Lower leg skin (tissue), 4 donors: ENCODE results near the gene LRP1. TPM values are rescaled to one million over a fixed set of nuclear protein-coding genes. Genes with fewer than 3 reads are reported as not detected.

Experiments
- DNase-seq, 2 donors: peaks; one replicate each; pipeline ENCODE4 v3.0.0-alpha.2; 2019; ENCODE audit warnings: low spot score in 2 of 2
- H3K4me3 ChIP-seq: fragments of 200-600 bp; sonication (generic); 2 replicates; pipeline ENCODE4 v1.5.1; 2017; ENCODE audit warnings: mild to moderate bottlenecking, low read depth; ENCODE audit not compliant: poor library complexity, severe bottlenecking
- POLR2A ChIP-seq, 2 donors: fragments of 450-650 bp; IDR thresholded peaks; one replicate each; pipeline ENCODE4 v1.6.1; 2016 to 2017; ENCODE audit warnings: antibody characterized with exemption in 2 of 2, mild to moderate bottlenecking in 1 of 2, moderate library complexity in 1 of 2
- WGBS, 2 donors: methylation state at CpG; one replicate each; pipeline ENCODE4 v1.1.5; 2018; 5-methylcytosine and 5-hydroxymethylcytosine counted together
- intact Hi-C: fragments of 100-400 bp; cut with DNase I; formaldehyde crosslinking; loops from one replicate; pipeline ENCODE4 v1.15.0; 2023; ENCODE audit warnings: low total_unique reads
- total RNA-seq, 4 donors: library from RNA; depleted of rRNA; stranded (reverse); fragments of >200 nt; gene quantifications; one replicate each; pipeline ENCODE4 v1.1.0, GENCODE V29; 2016
- TF ChIP-seq, protein P1 (sequence below), 3 donors: fragments of 450-650 bp; IDR thresholded peaks; one replicate each; pipeline ENCODE4 v1.5.1; 2016; ENCODE audit warnings: antibody characterized with exemption in 3 of 3, mild to moderate bottlenecking in 3 of 3, moderate library complexity in 2 of 3

Gene LRP1
- total RNA-seq, 4 donors from 2014 or later: 93.4 to 156 (median 101) TPM

DNA sequence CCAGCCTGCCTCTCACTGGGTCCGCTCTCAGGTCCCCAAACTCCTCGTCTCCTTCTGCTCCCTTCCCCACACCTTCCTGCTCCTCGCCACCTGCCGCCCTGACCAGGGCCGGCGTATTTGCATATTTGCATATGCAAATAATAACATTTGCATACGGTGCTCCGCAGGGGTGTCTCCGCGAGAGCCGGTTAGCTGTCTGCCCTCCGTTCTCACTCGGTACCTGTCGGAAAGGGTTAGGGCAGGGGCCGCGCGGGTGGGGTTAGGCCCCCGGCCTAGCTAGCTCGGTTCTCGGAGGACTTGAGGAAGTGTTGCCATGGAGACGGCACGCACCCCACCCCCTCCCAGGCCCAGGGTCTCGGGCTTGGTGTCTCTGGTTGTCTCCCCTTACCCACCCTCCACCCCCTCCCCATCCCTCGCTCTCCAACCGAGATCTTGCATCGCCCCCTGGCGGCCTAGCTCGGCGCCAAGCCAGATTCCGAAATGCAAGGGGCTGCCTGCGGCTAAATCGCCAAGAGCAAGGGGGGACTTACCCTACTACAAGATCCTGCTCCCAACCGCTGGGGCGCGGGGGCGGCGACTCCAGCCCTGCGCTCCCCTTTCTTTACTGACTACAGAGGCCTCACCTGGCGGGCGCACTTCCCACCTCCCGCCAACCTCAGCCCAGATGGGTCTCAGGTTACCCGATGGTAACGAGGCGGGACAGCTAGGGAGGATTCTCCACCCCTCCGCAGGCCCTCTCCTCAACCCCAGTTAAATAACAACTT lies 114.6 kb downstream of the LRP1 start:
- WGBS, 2 donors: 2% methylated on average over 42 to 45 of the region's 45 CpGs
- intact Hi-C loops: no loop called here

DNA sequence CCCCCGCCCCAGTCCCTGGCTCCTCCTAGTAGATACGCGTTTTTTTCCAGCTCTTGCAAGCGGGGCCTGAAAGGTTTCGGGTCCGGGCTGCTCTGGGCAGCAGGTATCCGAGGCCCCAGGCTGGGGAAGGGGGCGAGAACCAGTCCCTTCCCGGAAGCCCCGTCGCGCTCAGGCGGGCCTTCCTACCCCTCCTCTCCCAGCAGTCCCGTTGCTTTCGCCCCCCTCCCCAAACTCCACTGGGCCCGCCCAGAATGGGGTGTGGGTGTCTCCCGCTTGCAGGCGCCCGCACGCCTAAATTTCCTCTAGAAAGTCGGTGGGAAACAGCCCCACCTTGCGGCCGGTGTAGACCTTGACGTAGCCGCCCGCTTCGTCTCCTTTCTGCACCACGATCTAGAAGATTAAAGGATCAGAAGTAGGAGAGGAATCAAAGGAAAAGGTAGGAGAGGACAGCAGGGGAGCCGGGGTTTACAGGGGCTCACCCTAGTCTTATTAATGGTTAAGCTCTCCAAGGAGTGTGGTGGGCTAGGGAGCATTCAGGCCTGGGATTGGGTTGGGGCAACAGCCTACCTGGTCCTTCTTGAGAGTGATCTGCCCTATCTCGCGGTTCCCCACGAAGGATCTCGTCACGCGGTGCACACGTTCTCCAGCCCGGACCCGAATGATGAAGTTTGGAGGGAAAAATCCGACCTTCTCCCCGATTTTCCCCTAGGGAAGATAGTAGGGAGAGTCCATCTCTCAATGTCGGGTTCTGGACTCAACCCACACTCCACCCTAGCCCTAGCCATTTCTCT lies 115.4 kb downstream of the LRP1 start:
- no peak for TF ChIP-seq POLR2A (IDR thresholded peaks at IDR 0.05)
- TF ChIP-seq, protein P1, sequence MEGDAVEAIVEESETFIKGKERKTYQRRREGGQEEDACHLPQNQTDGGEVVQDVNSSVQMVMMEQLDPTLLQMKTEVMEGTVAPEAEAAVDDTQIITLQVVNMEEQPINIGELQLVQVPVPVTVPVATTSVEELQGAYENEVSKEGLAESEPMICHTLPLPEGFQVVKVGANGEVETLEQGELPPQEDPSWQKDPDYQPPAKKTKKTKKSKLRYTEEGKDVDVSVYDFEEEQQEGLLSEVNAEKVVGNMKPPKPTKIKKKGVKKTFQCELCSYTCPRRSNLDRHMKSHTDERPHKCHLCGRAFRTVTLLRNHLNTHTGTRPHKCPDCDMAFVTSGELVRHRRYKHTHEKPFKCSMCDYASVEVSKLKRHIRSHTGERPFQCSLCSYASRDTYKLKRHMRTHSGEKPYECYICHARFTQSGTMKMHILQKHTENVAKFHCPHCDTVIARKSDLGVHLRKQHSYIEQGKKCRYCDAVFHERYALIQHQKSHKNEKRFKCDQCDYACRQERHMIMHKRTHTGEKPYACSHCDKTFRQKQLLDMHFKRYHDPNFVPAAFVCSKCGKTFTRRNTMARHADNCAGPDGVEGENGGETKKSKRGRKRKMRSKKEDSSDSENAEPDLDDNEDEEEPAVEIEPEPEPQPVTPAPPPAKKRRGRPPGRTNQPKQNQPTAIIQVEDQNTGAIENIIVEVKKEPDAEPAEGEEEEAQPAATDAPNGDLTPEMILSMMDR (IDR thresholded peaks at IDR 0.05): peak in 1 of 3 donors; percentile 20
- H3K4me3 ChIP-seq: no peak overlapping the region
- WGBS, 2 donors: 6 to 7% methylated on average over 40 to 41 of the region's 41 CpGs
- peak in 1 of 2 donors; percentile 95 for DNase-seq
- intact Hi-C loops: no loop called here

More for the DNA sequence above, 114.6 kb downstream of the LRP1 start:
- no peak overlapping the region for H3K4me3 ChIP-seq
- no peak for TF ChIP-seq POLR2A (IDR thresholded peaks at IDR 0.05)
- DNase-seq: no peak

DNA sequence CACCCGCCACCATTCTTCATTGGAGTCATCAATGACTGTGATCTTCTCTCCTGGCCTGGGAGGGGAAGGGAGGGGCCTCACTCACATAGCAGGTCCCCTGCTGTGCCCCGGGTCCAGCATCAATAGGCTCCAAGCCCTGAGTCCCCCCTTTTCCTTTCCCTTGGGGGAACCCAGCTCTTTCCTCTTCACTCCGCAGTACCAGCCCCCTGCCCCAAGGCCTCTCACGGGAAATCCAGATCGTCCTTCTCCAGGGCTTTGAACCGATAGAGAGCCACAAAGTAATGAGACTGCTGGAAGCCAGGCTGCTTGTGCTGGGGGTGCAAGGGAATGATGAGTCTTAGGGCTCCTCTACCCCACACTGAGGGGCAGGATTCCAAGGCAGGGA lies 116.0 kb downstream of the LRP1 start:
- no peak for DNase-seq

DNA sequence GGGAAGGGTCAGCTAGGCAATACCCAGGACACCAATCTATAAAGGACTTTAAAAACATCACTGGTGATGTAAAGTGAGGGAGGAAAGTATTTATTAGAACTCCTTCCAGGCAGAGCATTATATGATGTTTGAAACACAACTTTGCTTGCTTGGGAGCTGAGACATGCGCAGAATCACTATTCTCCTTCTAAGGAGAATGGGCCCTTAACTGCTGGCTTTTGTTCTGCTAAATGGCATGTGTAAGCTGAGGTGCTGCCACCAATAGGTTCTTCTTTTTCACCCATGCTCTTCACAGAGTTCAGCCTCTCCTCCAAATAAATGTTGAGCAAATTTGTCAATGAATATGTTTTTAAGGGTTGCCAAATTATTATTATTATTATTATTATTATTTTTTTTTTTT lies 118.8 kb downstream of the LRP1 start:
- no peak overlapping the region for H3K4me3 ChIP-seq
- TF ChIP-seq, protein P1 (IDR thresholded peaks at IDR 0.05): no peak
- no peak for TF ChIP-seq POLR2A (IDR thresholded peaks at IDR 0.05)
- WGBS, 2 donors: 94 to 96% methylated on average over 1 of the region's 1 CpG
- intact Hi-C loops: no loop called here
- no peak for DNase-seq

More for the DNA sequence above, 116.0 kb downstream of the LRP1 start:
- 42 to 65% methylated on average over 6 of the region's 6 CpGs for WGBS, 2 donors
- intact Hi-C loops: no loop called here
- H3K4me3 ChIP-seq: no peak overlapping the region
- no peak for TF ChIP-seq POLR2A (IDR thresholded peaks at IDR 0.05)
- TF ChIP-seq, protein P1 (IDR thresholded peaks at IDR 0.05): no peak

DNA sequence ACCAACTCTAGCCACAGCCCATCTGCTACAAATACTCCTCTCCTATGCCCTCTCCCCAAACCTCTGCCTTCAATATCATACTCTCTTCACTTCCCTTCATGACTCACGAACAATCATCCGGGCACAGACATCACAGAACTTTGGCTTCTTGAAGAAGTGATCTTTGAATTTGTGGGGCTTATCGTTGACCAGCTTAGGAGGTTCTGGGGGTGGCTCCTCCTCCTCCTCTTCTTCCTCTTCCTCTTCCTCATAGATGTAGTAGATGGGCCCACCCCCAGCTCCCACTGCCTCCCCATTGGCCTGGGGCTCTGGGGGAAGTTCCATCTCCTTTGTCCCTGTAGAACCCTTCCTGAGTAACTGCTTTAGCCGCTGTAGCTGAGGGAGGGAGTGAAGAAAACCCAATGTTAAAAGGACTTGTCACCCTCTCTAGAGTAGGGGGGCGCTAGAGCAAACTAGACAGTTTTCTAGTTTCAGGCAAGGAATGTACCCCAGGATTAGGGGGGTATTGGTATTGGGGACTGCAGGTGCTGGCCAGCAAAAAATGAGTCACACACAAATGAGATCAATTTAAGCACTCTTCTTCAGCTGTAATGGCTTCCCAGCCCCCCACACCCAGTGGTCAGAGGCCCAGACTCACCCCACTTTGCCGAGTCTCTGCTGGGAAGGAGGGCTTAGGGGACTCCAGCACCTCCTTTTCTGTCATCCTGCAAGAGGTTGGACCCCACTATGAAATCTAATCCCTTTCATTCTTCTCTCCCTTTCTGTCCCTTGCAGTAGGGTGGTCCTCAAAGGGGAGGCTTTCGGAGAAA lies 120.9 kb downstream of the LRP1 start:
- TF ChIP-seq, protein P1 (IDR thresholded peaks at IDR 0.05): no peak
- TF ChIP-seq POLR2A (IDR thresholded peaks at IDR 0.05): no peak
- H3K4me3 ChIP-seq: no peak overlapping the region
- 76 to 85% methylated on average over 7 of the region's 7 CpGs for WGBS, 2 donors
- intact Hi-C loops: no loop called here
- DNase-seq: no peak
